ENCODE results near the gene CACNB3. TPM values are rescaled to one million over a fixed set of nuclear protein-coding genes. Genes with fewer than 3 reads are reported as not detected.

CACNB3 gene
- total and polyA plus RNA-seq, 2 of the 8 experiments (the other 6 are each of a cell fraction or from before 2014, with no cell fraction given) = 12.5 to 16.0 TPM

DNA sequence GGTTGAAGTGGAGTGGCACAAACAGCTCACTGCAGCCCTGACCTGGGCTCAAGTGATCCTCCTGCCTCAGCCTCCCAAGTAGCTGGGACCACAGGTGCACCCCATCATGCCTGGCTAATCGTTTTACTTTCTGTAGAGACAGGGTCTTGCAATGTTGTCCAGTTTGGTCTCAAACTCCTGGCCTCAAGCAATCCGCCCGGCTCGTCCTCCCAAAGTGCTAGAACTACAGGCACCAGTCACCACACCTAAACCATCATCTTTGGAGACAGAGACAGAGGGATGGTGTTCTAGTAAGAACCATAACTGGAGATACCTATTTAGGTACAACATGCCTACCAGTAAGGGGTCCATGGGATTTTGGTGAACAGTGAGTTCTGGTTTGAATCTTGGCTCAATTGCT is 36.2 kb downstream of the CACNB3 start:
- no peak overlapping the region for H3K56ac ChIP-seq (replicated peaks; ENCODE audit: insufficient read length, low read depth, low read length)
- no peaks in the 10 kb centered on the region for H3K27me3 ChIP-seq (replicated peaks in 1 of 4; ENCODE audit: control insufficient read depth in 3 of 4, extremely low read depth in 1 of 4, insufficient read depth in 3 of 4, low read length in 3 of 4)
- ChIA-PET CTCF (ENCODE audit: partially characterized antibody) (interaction anchor here (1.2 to 26.4 kb wide), 13 partner anchors 12 to 1017 kb away, joined by 3 to 678 read pairs (median 19); partner anchors contain the start of genes FKBP11 and RND1), POLR2A (ENCODE audit: partially characterized antibody) (interaction anchor here (5.1 to 22.9 kb wide), 3 partner anchors 9 to 26 kb away, joined by 48 to 651 read pairs (median 203); partner anchors contain the start of gene RND1)
- H3K23ac ChIP-seq (ENCODE audit: insufficient read length) = no peak overlapping the region
- no peaks in the 10 kb centered on the region for H3K9me3 ChIP-seq (ENCODE audit: insufficient read depth in 2 of 2, low read depth in 1 of 2, low read length in 1 of 2)
- H3K27ac ChIP-seq (ENCODE audit: low read depth, low read length) = no peak overlapping the region
- DNase-seq (ENCODE audit: low read depth in 1 of 2, low spot score in 2 of 2) = no peak
- H3K9ac ChIP-seq (replicated peaks in 1 of 4; ENCODE audit: extremely low read depth in 1 of 4, low read depth in 3 of 4, low read length in 3 of 4) = no peak overlapping the region
- H4K91ac ChIP-seq (replicated peaks; ENCODE audit: insufficient read length, low read length) = no peak overlapping the region
- H4K5ac ChIP-seq (ENCODE audit: insufficient read length, low read depth, low read length) = no peak overlapping the region
- H3K14ac ChIP-seq (ENCODE audit: insufficient read length) = no peak overlapping the region
- no peak overlapping the region for H2BK12ac ChIP-seq (ENCODE audit: low read depth, low read length)
- H2BK5ac ChIP-seq (ENCODE audit: low read depth, low read length) = no peak overlapping the region
- 89% methylated on average over 4 of the region's 4 CpGs; no CpG with 5 or more reads in 1 of the 2 experiments for WGBS, 2 experiments (ENCODE audit: extremely low coverage in 1 of 2, insufficient coverage in 1 of 2, insufficient read length in 1 of 2, insufficient replicate concordance in 2 of 2, low coverage in 1 of 2, low lambda C conversion rate in 2 of 2, missing lambda C conversion rate in 1 of 2)
- H3K4me3 ChIP-seq (ENCODE audit: extremely low read depth in 1 of 4, insufficient read depth in 2 of 4, low read depth in 3 of 4, low read length in 4 of 4) = no peak overlapping the region
- H2BK120ac ChIP-seq (replicated peaks; ENCODE audit: low read depth, low read length) = no peak overlapping the region
- no peak overlapping the region for H2AFZ ChIP-seq (ENCODE audit: low read length)
- H3K18ac ChIP-seq (ENCODE audit: extremely low read depth, low read length) = no peak overlapping the region
- peaks cover 3% of the 10 kb centered on the region; the same call in 1 of the 2 replicates for H3K79me1 ChIP-seq (ENCODE audit: low read depth, low read length)
- peaks cover 3% of the 10 kb centered on the region; the same call in 1 of the 2 replicates for H3K23me2 ChIP-seq (ENCODE audit: low read depth, low read length)
- H2BK20ac ChIP-seq (ENCODE audit: low read length) = no peak overlapping the region
- H2BK15ac ChIP-seq (ENCODE audit: low read length) = no peak overlapping the region
- H3K4me1 ChIP-seq (replicated peaks in 1 of 4; ENCODE audit: control insufficient read depth in 3 of 4, insufficient read depth in 4 of 4, low read length in 3 of 4) = peaks cover 0 to 10% (median 7%) of the 10 kb centered on the region in 4 experiments; a peak in 5 of 7 replicates
- H3K36me3 ChIP-seq (ENCODE audit: control insufficient read depth in 2 of 4, insufficient read depth in 4 of 4, low read length in 3 of 4) = peaks cover 6 to 21% (median 10%) of the 10 kb centered on the region in 4 experiments
- no peak overlapping the region for H3K4me2 ChIP-seq (ENCODE audit: insufficient read depth in 1 of 2, low read depth in 2 of 2, low read length in 2 of 2)
- peaks cover 11 to 24% of the 10 kb centered on the region in 2 experiments for H3K79me2 ChIP-seq (ENCODE audit: control insufficient read depth in 1 of 2, insufficient read depth in 2 of 2, low read length in 2 of 2)
- no peak for FAIRE-seq
- H3K4ac ChIP-seq (replicated peaks; ENCODE audit: insufficient read length, low read depth, low read length) = no peak overlapping the region
- H4K8ac ChIP-seq (ENCODE audit: extremely low read depth, insufficient read depth, low read length) = no peak overlapping the region
- H2AK5ac ChIP-seq (ENCODE audit: low read depth, low read length) = no peak overlapping the region
- peaks cover 2 to 7% of the 10 kb centered on the region in 2 experiments for H4K20me1 ChIP-seq (replicated peaks in 1 of 2; ENCODE audit: control insufficient read depth in 1 of 2, insufficient read depth in 2 of 2, low read length in 2 of 2)
- no peak for TF ChIP-seq SIX5 (IDR thresholded peaks at IDR 0.05; ENCODE audit: low read depth, low read length)
- TF ChIP-seq ATF2 (IDR thresholded peaks at IDR 0.05; ENCODE audit: low read length) = no peak
- no peak for TF ChIP-seq ASH2L (IDR thresholded peaks at IDR 0.05; ENCODE audit: low read length)
- no peak for TF ChIP-seq CTBP2 (IDR thresholded peaks at IDR 0.05; ENCODE audit: borderline replicate concordance, insufficient read depth, insufficient read length, low read length)
- TF ChIP-seq KDM4A (IDR thresholded peaks at IDR 0.05; ENCODE audit: low read depth, low read length, severe bottlenecking) = no peak
- no peak for TF ChIP-seq NANOG (IDR thresholded peaks at IDR 0.05; ENCODE audit: insufficient read depth, low read depth, low read length, poor library complexity, severe bottlenecking)
- no peak for TF ChIP-seq YY1 (IDR thresholded peaks at IDR 0.05; ENCODE audit: low read depth, low read length)
- no peak for TF ChIP-seq SIN3A (conservative IDR thresholded peaks at IDR 0.05 in 1 of 2, IDR thresholded peaks at IDR 0.05 in 1 of 2; ENCODE audit: low read depth in 1 of 2, low read length in 2 of 2)
- TF ChIP-seq JUND (IDR thresholded peaks at IDR 0.05; ENCODE audit: low read length) = no peak
- no peak for TF ChIP-seq SP4 (IDR thresholded peaks at IDR 0.05; ENCODE audit: low read length)
- TF ChIP-seq RXRA (IDR thresholded peaks at IDR 0.05; ENCODE audit: insufficient read depth, low read depth, low read length) = no peak
- TF ChIP-seq GTF2F1 (IDR thresholded peaks at IDR 0.05; ENCODE audit: borderline replicate concordance, low read depth, low read length) = no peak

Data from H1 (cell line).